H9 (cell line): ENCODE results near the gene IKBKG. TPM values are rescaled to one million over a fixed set of nuclear protein-coding genes. Genes with fewer than 3 reads are reported as not detected.

Source experiments
- DNase-seq: peaks from one replicate; pipeline ENCODE4 v3.0.0-alpha.2; 2017
- H2AFZ ChIP-seq: one replicate; pipeline ENCODE4 v1.6.1; 2013; ENCODE audit warnings: mild to moderate bottlenecking, low read length, control low read depth, moderate library complexity
- H2AK5ac ChIP-seq: 2 replicates; pipeline ENCODE4 v1.6.1; 2013; ENCODE audit warnings: low read length, control low read depth, mixed read lengths; ENCODE audit not compliant: insufficient read length
- H2BK120ac ChIP-seq: one replicate; pipeline ENCODE4 v1.6.1; 2013; ENCODE audit warnings: low read depth, mild to moderate bottlenecking, low read length, control low read depth, inconsistent platforms; ENCODE audit not compliant: poor library complexity, severe bottlenecking
- H2BK12ac ChIP-seq: 2 replicates; pipeline ENCODE4 v1.6.1; 2013; ENCODE audit warnings: low read length, control low read depth, mixed read lengths, low read depth; ENCODE audit not compliant: insufficient read length
- H2BK15ac ChIP-seq: 2 replicates; pipeline ENCODE4 v1.6.1; 2013; ENCODE audit warnings: low read depth, low read length, control low read depth
- H2BK20ac ChIP-seq: one replicate; pipeline ENCODE4 v1.6.1; 2013; ENCODE audit warnings: low read depth, mild to moderate bottlenecking, low read length, control low read depth, inconsistent platforms; ENCODE audit not compliant: poor library complexity, severe bottlenecking
- H2BK5ac ChIP-seq: 2 replicates; pipeline ENCODE4 v1.6.1; 2013; ENCODE audit warnings: low read length, control low read depth, mixed read lengths; ENCODE audit not compliant: insufficient read length
- H3K14ac ChIP-seq: 2 replicates; pipeline ENCODE4 v1.6.1; 2013; ENCODE audit warnings: low read length, control low read depth; ENCODE audit not compliant: insufficient read depth
- H3K18ac ChIP-seq: 2 replicates; pipeline ENCODE4 v1.6.1; 2013; ENCODE audit warnings: low read depth, mild to moderate bottlenecking, mixed read lengths, low read length, control low read depth; ENCODE audit not compliant: insufficient read length
- H3K23ac ChIP-seq: 2 replicates; pipeline ENCODE4 v1.6.1; 2013; ENCODE audit warnings: low read length, control low read depth, mixed read lengths, low read depth; ENCODE audit not compliant: insufficient read length
- H3K23me2 ChIP-seq: 2 replicates; pipeline ENCODE4 v1.6.1; 2013; ENCODE audit warnings: low read depth, mild to moderate bottlenecking, mixed read lengths, low read length, control low read depth; ENCODE audit not compliant: insufficient read length, poor library complexity, severe bottlenecking
- H3K27ac ChIP-seq: 2 replicates; pipeline ENCODE4 v1.5.1; 2013; ENCODE audit warnings: low read length, control low read depth, mixed read lengths, low read depth; ENCODE audit not compliant: insufficient read length
- H3K27me3 ChIP-seq: 2 replicates; pipeline ENCODE4 v1.6.1; 2013; ENCODE audit warnings: low read length, control low read depth, inconsistent platforms; ENCODE audit not compliant: insufficient read depth
- H3K4ac ChIP-seq: 2 replicates; pipeline ENCODE4 v1.6.1; 2013; ENCODE audit warnings: low read depth, mild to moderate bottlenecking, control low read depth, inconsistent platforms, low read length, moderate library complexity
- H3K4me1 ChIP-seq: 2 replicates; pipeline ENCODE4 v1.6.1; 2013; ENCODE audit warnings: low read length, control low read depth, inconsistent platforms; ENCODE audit not compliant: insufficient read depth
- H3K4me2 ChIP-seq: 2 replicates; pipeline ENCODE4 v1.6.1; 2013; ENCODE audit warnings: low read length, control low read depth, mixed read lengths; ENCODE audit not compliant: insufficient read length, insufficient read depth
- H3K56ac ChIP-seq: 2 replicates; pipeline ENCODE4 v1.6.1; 2013; ENCODE audit warnings: low read depth, mild to moderate bottlenecking, mixed read lengths, low read length, control low read depth; ENCODE audit not compliant: insufficient read length
- H3K79me1 ChIP-seq: 2 replicates; pipeline ENCODE4 v1.6.1; 2013; ENCODE audit warnings: low read depth, mild to moderate bottlenecking, moderate library complexity, low read length, control low read depth, inconsistent platforms; ENCODE audit not compliant: insufficient read depth, poor library complexity, severe bottlenecking
- H3K79me2 ChIP-seq: 2 replicates; pipeline ENCODE4 v1.6.1; 2013; ENCODE audit warnings: low read length, control low read depth, inconsistent platforms; ENCODE audit not compliant: insufficient read depth
- H3K9ac ChIP-seq: 2 replicates; pipeline ENCODE4 v1.6.1; 2013; ENCODE audit warnings: low read length, control low read depth, mixed read lengths; ENCODE audit not compliant: insufficient read length; ENCODE audit errors: extremely low read depth
- H3K9me3 ChIP-seq: one replicate; pipeline ENCODE4 v1.6.1; 2013; ENCODE audit warnings: low read depth, low read length, inconsistent platforms; ENCODE audit not compliant: control insufficient read depth
- H3T11ph ChIP-seq: one replicate; pipeline ENCODE4 v1.6.1; 2013; ENCODE audit warnings: mild to moderate bottlenecking, low read length, control low read depth, inconsistent platforms
- H4K20me1 ChIP-seq: one replicate; pipeline ENCODE4 v1.6.1; 2013; ENCODE audit not compliant: control insufficient read depth, insufficient read length, insufficient read depth
- H4K5ac ChIP-seq: 2 replicates; pipeline ENCODE4 v1.6.1; 2013; ENCODE audit warnings: low read depth, mild to moderate bottlenecking, mixed read lengths, low read length, control low read depth; ENCODE audit not compliant: insufficient read length
- H4K8ac ChIP-seq: replicated peaks from 2 replicates; pipeline ENCODE4 v1.6.1; 2013; ENCODE audit warnings: low read length, control low read depth, mixed read lengths, low read depth; ENCODE audit not compliant: insufficient read length
- H4K91ac ChIP-seq: 2 replicates; pipeline ENCODE4 v1.6.1; 2013; ENCODE audit warnings: low read depth, mild to moderate bottlenecking, moderate library complexity, mixed read lengths, low read length, control low read depth; ENCODE audit not compliant: insufficient read length
- H3K27ac Mint-ChIP-seq, 3 experiments: 2 replicates in 2 of 3; 3 replicates in 1 of 3; pipeline ENCODE4 v1.8.0; 2020 to 2021; ENCODE audit warnings: mixed read lengths in 3 of 3, mild to moderate bottlenecking in 1 of 3, moderate library complexity in 1 of 3
- H3K27me3 Mint-ChIP-seq: 2 replicates; pipeline ENCODE4 v1.8.0; 2021; ENCODE audit warnings: low read depth, mild to moderate bottlenecking, moderate library complexity, mixed read lengths
- H3K36me3 Mint-ChIP-seq, 3 experiments: 2 replicates in 2 of 3; 3 replicates in 1 of 3; pipeline ENCODE4 v1.8.0; 2020 to 2021; ENCODE audit warnings: low read depth in 3 of 3, mixed read lengths in 3 of 3; ENCODE audit not compliant: insufficient read depth in 1 of 3
- H3K4me1 Mint-ChIP-seq, 2 experiments: 2 replicates each; pipeline ENCODE4 v1.8.0; 2020; ENCODE audit warnings: mixed read lengths in 2 of 2
- H3K4me3 Mint-ChIP-seq, 2 experiments: 2 replicates in 1 of 2; 3 replicates in 1 of 2; pipeline ENCODE4 v1.8.0; 2020 to 2021; ENCODE audit warnings: mild to moderate bottlenecking in 2 of 2, mixed read lengths in 2 of 2, moderate library complexity in 1 of 2
- H3K9me3 Mint-ChIP-seq, 2 experiments: 2 replicates in 1 of 2; 3 replicates in 1 of 2; pipeline ENCODE4 v1.8.0; 2020; ENCODE audit warnings: mild to moderate bottlenecking in 2 of 2, mixed read lengths in 2 of 2, moderate library complexity in 1 of 2
- WGBS: extraction: QIAGEN DNeasy Blood & Tissue Kit; methylation state at CpG from one replicate; pipeline ENCODE4 v1.1.7; 2013; ENCODE audit warnings: missing lambda C conversion rate, low lambda C conversion rate, mixed read lengths; ENCODE audit not compliant: insufficient read length; ENCODE audit errors: extremely low coverage; 5-methylcytosine and 5-hydroxymethylcytosine counted together
- total RNA-seq: library from RNA; stranded (reverse); gene quantifications from 2 replicates; pipeline ENCODE4 v1.2.1, GENCODE V29; 2021
- TF ChIP-seq, protein P1 (sequence below): fragments of 200-600 bp; sonication (generic); conservative IDR thresholded peaks from 3 replicates; pipeline ENCODE4 v1.8.0; 2021; ENCODE audit warnings: antibody characterized with exemption, mild to moderate bottlenecking

Gene IKBKG
- total RNA-seq, 1 experiment from 2014 or later: 17.8 TPM

DNA sequence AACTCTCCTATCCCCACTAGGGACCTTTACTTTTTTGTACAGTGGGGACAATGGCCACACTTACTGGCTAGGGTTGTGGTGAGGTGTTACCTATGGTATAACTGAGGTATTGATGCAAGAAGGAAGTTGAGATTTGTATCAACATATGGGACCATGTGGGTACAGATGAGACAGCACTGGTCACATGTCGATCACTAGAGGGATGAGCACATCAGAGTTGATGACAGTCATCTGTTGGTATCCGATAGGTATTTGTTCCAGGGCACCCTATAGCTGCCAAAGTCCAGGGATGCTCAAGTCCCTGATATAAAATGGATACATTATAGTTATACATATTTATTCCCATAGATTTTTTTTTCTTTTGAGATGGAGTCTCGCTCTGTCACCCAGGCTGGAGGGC lies 44.4 kb upstream of the IKBKG start:
- Mint-ChIP-seq H3K9me3 (peaks cover 56 to 61% of the 10 kb centered on the region in 2 experiments), H3K27ac (no peak overlapping the region), H3K36me3 (peaks cover 11 to 22% (median 20%) of the 10 kb centered on the region in 3 experiments), H3K4me1 (no peaks in the 10 kb centered on the region), H3K27me3 (peaks cover 2% of the 10 kb centered on the region; the same call in 1 of the 2 replicates), H3K4me3 (no peak overlapping the region)
- no peaks in the 10 kb centered on the region for H3K4me1 ChIP-seq
- no peak overlapping the region for H3K4me2 ChIP-seq
- no CpG with 5 or more reads among the region's 3 CpGs for WGBS
- H4K8ac ChIP-seq: no peak overlapping the region
- no peaks in the 10 kb centered on the region for H3K27me3 ChIP-seq
- H4K20me1 ChIP-seq: no peaks in the 10 kb centered on the region
- no peak overlapping the region for H2BK12ac ChIP-seq
- no peak for DNase-seq
- H3K18ac ChIP-seq: no peak overlapping the region
- H2AK5ac ChIP-seq: no peak overlapping the region
- no peak overlapping the region for H3K4ac ChIP-seq
- TF ChIP-seq, protein P1, sequence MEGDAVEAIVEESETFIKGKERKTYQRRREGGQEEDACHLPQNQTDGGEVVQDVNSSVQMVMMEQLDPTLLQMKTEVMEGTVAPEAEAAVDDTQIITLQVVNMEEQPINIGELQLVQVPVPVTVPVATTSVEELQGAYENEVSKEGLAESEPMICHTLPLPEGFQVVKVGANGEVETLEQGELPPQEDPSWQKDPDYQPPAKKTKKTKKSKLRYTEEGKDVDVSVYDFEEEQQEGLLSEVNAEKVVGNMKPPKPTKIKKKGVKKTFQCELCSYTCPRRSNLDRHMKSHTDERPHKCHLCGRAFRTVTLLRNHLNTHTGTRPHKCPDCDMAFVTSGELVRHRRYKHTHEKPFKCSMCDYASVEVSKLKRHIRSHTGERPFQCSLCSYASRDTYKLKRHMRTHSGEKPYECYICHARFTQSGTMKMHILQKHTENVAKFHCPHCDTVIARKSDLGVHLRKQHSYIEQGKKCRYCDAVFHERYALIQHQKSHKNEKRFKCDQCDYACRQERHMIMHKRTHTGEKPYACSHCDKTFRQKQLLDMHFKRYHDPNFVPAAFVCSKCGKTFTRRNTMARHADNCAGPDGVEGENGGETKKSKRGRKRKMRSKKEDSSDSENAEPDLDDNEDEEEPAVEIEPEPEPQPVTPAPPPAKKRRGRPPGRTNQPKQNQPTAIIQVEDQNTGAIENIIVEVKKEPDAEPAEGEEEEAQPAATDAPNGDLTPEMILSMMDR: no peak
- H4K5ac ChIP-seq: no peak overlapping the region
- H2BK120ac ChIP-seq: no peak overlapping the region
- no peak overlapping the region for H4K91ac ChIP-seq
- no peak overlapping the region for H3K9ac ChIP-seq
- H3K79me1 ChIP-seq: no peaks in the 10 kb centered on the region
- H3K79me2 ChIP-seq: no peaks in the 10 kb centered on the region
- no peak overlapping the region for H2AFZ ChIP-seq
- no peak overlapping the region for H3T11ph ChIP-seq
- H3K23ac ChIP-seq: no peak overlapping the region
- no peak overlapping the region for H2BK20ac ChIP-seq
- H2BK5ac ChIP-seq: no peak overlapping the region
- no peaks in the 10 kb centered on the region for H3K23me2 ChIP-seq
- no peak overlapping the region for H2BK15ac ChIP-seq
- H3K56ac ChIP-seq: no peak overlapping the region
- no peak overlapping the region for H3K27ac ChIP-seq
- H3K9me3 ChIP-seq: peaks cover 8% of the 10 kb centered on the region
- no peak overlapping the region for H3K14ac ChIP-seq
